ENCODE measurements around the gene EPAS1.

Gene EPAS1

GRCh38 chr2:46303822-46304221, 6.6 kb downstream of the EPAS1 start:
- DNase-seq: no peak
- Histone ChIP-seq H3K4me2 (ENCODE audit: low read depth, low read length) (no peak overlapping the region), H3K79me2 (ENCODE audit: low read length) (0 out of 2 replicates have a peak, but pooled peaks cover 2% of the 10 kb centered on the region), H3K4me1 (ENCODE audit: low read length) (no peaks in the 10 kb centered on the region), H3K9ac (ENCODE audit: low read length) (no peak overlapping the region), H3K9me2 (replicated peaks; ENCODE audit: insufficient read depth, low read length) (no peaks in the 10 kb centered on the region), H2AFZ (ENCODE audit: low read length) (no peak overlapping the region), H3K27me3 (replicated peaks; ENCODE audit: insufficient read depth, low read length) (0 out of 2 replicates have a peak, but pooled peaks cover 4% of the 10 kb centered on the region), H3K4me3 (ENCODE audit: low read length) (no peak overlapping the region), H3K36me3 (replicated peaks; ENCODE audit: insufficient read depth, low read length) (no peaks in the 10 kb centered on the region), H3K9me3 (replicated peaks; ENCODE audit: insufficient read depth, low read length) (no peaks in the 10 kb centered on the region), H4K20me1 (ENCODE audit: insufficient read depth, low read length) (no peaks in the 10 kb centered on the region), H3F3A (ENCODE audit: insufficient read depth, low read length) (no peaks in the 10 kb centered on the region), H3K27ac (ENCODE audit: low read length) (no peak overlapping the region)
- TF ChIP-seq EZH2phosphoT487 (IDR thresholded peaks at IDR 0.05; ENCODE audit: low read length): no peak

GRCh38 chr2:46304635-46305034, 7.4 kb downstream of the EPAS1 start:
- no peaks in the 10 kb centered on the region for H3K4me1 ChIP-seq (ENCODE audit: low read length)
- no peaks in the 10 kb centered on the region for H3F3A ChIP-seq (ENCODE audit: insufficient read depth, low read length)
- H3K27ac ChIP-seq (ENCODE audit: low read length): no peak overlapping the region
- no peaks in the 10 kb centered on the region for H3K79me2 ChIP-seq (ENCODE audit: low read length)
- no peaks in the 10 kb centered on the region for H3K27me3 ChIP-seq (replicated peaks; ENCODE audit: insufficient read depth, low read length)
- H3K9me3 ChIP-seq (replicated peaks; ENCODE audit: insufficient read depth, low read length): no peaks in the 10 kb centered on the region
- no peak overlapping the region for H3K4me2 ChIP-seq (ENCODE audit: low read depth, low read length)
- no peak overlapping the region for H3K4me3 ChIP-seq (ENCODE audit: low read length)
- TF ChIP-seq CTCF (IDR thresholded peaks at IDR 0.05; ENCODE audit: low read length) (no peak), EZH2phosphoT487 (IDR thresholded peaks at IDR 0.05; ENCODE audit: low read length) (no peak), EZH2 (optimal IDR thresholded peaks at IDR 0.05; ENCODE audit: low read depth, low read length) (no peak)
- H3K9me2 ChIP-seq (replicated peaks; ENCODE audit: insufficient read depth, low read length): no peaks in the 10 kb centered on the region
- DNase-seq: no peak
- no peaks in the 10 kb centered on the region for H3K36me3 ChIP-seq (replicated peaks; ENCODE audit: insufficient read depth, low read length)
- H3K9ac ChIP-seq (ENCODE audit: low read length): no peak overlapping the region
- H2AFZ ChIP-seq (ENCODE audit: low read length): no peak overlapping the region
- H4K20me1 ChIP-seq (ENCODE audit: insufficient read depth, low read length): no peaks in the 10 kb centered on the region

- no peaks in the 10 kb centered on the region for H3F3A ChIP-seq (ENCODE audit: insufficient read depth, low read length)
- H3K27ac ChIP-seq (ENCODE audit: low read length): no peak overlapping the region
- no peaks in the 10 kb centered on the region for H3K4me1 ChIP-seq (ENCODE audit: low read length)
- DNase-seq: no peak
- H3K4me3 ChIP-seq (ENCODE audit: low read length): no peak overlapping the region
- H3K9ac ChIP-seq (ENCODE audit: low read length): no peak overlapping the region
- no peaks in the 10 kb centered on the region for H4K20me1 ChIP-seq (ENCODE audit: insufficient read depth, low read length)
- H3K79me2 ChIP-seq (ENCODE audit: low read length): no peaks in the 10 kb centered on the region
- TF ChIP-seq CTCF (IDR thresholded peaks at IDR 0.05; ENCODE audit: low read length) (no peak), EZH2phosphoT487 (IDR thresholded peaks at IDR 0.05; ENCODE audit: low read length) (no peak), EZH2 (optimal IDR thresholded peaks at IDR 0.05; ENCODE audit: low read depth, low read length) (no peak)
- H3K9me3 ChIP-seq (replicated peaks; ENCODE audit: insufficient read depth, low read length): no peaks in the 10 kb centered on the region
- no peaks in the 10 kb centered on the region for H3K9me2 ChIP-seq (replicated peaks; ENCODE audit: insufficient read depth, low read length)
- no peak overlapping the region for H3K4me2 ChIP-seq (ENCODE audit: low read depth, low read length)
- H2AFZ ChIP-seq (ENCODE audit: low read length): no peak overlapping the region
- no peaks in the 10 kb centered on the region for H3K36me3 ChIP-seq (replicated peaks; ENCODE audit: insufficient read depth, low read length)
- no peaks in the 10 kb centered on the region for H3K27me3 ChIP-seq (replicated peaks; ENCODE audit: insufficient read depth, low read length)
Observed at GRCh38 chr2:46305187-46305586, 8.0 kb downstream of the EPAS1 start.

GRCh38 chr2:46305767-46306166, 8.6 kb downstream of the EPAS1 start:
- no peaks in the 10 kb centered on the region for H3F3A ChIP-seq (ENCODE audit: insufficient read depth, low read length)
- H3K36me3 ChIP-seq (replicated peaks; ENCODE audit: insufficient read depth, low read length): no peaks in the 10 kb centered on the region
- H3K4me1 ChIP-seq (ENCODE audit: low read length): no peaks in the 10 kb centered on the region
- no peak overlapping the region for H2AFZ ChIP-seq (ENCODE audit: low read length)
- H3K9ac ChIP-seq (ENCODE audit: low read length): no peak overlapping the region
- TF ChIP-seq EZH2phosphoT487 (IDR thresholded peaks at IDR 0.05; ENCODE audit: low read length): no peak
- TF ChIP-seq CTCF (IDR thresholded peaks at IDR 0.05; ENCODE audit: low read length): no peak
- no peak for TF ChIP-seq EZH2 (optimal IDR thresholded peaks at IDR 0.05; ENCODE audit: low read depth, low read length)
- no peak for DNase-seq
- no peaks in the 10 kb centered on the region for H3K79me2 ChIP-seq (ENCODE audit: low read length)
- H3K4me3 ChIP-seq (ENCODE audit: low read length): no peak overlapping the region
- H3K9me2 ChIP-seq (replicated peaks; ENCODE audit: insufficient read depth, low read length): no peaks in the 10 kb centered on the region
- no peaks in the 10 kb centered on the region for H4K20me1 ChIP-seq (ENCODE audit: insufficient read depth, low read length)
- no peaks in the 10 kb centered on the region for H3K9me3 ChIP-seq (replicated peaks; ENCODE audit: insufficient read depth, low read length)
- no peaks in the 10 kb centered on the region for H3K27me3 ChIP-seq (replicated peaks; ENCODE audit: insufficient read depth, low read length)
- H3K27ac ChIP-seq (ENCODE audit: low read length): no peak overlapping the region
- no peak overlapping the region for H3K4me2 ChIP-seq (ENCODE audit: low read depth, low read length)

Measured in MM.1S (cell line).